HepG2 (cell line): ENCODE measurements around the gene AP2B1.

ENCODE experiments used
- CEBPB ChIP-seq: IDR thresholded peaks from 2 replicates; pipeline ENCODE4 v1.6.1; 2011; ENCODE audit warnings: low read depth, low read length, improper control_type of control experiment, borderline replicate concordance
- HDAC6 ChIP-seq: fragments of 200-600 bp; sonication (generic); IDR thresholded peaks from 2 replicates; pipeline ENCODE4 v1.7.0; 2017; ENCODE audit warnings: mild to moderate bottlenecking, antibody characterized with exemption, low read length, low read depth
- HNF1B ChIP-seq: sonication (generic); formaldehyde crosslinking; IDR thresholded peaks from 2 replicates; pipeline ENCODE4 v1.5.1; 2020; ENCODE audit warnings: mild to moderate bottlenecking, moderate library complexity, missing genetic modification reagents
- SP2 ChIP-seq: sonication (generic); formaldehyde crosslinking; IDR thresholded peaks from 2 replicates; pipeline ENCODE4 v1.5.1; 2020; ENCODE audit warnings: mild to moderate bottlenecking, missing genetic modification reagents
- ZNF18 ChIP-seq: sonication (generic); formaldehyde crosslinking; IDR thresholded peaks from 2 replicates; pipeline ENCODE4 v1.8.0; 2022; ENCODE audit warnings: mild to moderate bottlenecking, missing genetic modification reagents; ENCODE audit not compliant: insufficient replicate concordance
- ZZZ3 ChIP-seq: sonication (generic); formaldehyde crosslinking; IDR thresholded peaks from 2 replicates; pipeline ENCODE4 v1.4.0; 2020; ENCODE audit warnings: missing genetic modification reagents, mild to moderate bottlenecking, borderline replicate concordance

- TF ChIP-seq HDAC6, result no peak
- TF ChIP-seq ZZZ3 (CRISPR knock-in tag), result no peak
- TF ChIP-seq CEBPB, result no peak
- no peak for TF ChIP-seq ZNF18 (CRISPR knock-in tag)
- no peak for TF ChIP-seq SP2 (CRISPR knock-in tag)
- TF ChIP-seq HNF1B (CRISPR knock-in tag), result no peak
These were observed 10.5 kb downstream of the AP2B1 start for GRCh38 chr17:35597604-35598003.
